Pancreas (tissue), 10 donors: ENCODE data around the gene ZNF683. TPM values are rescaled to one million over a fixed set of nuclear protein-coding genes. Genes with fewer than 3 reads are reported as not detected.

Experiments
- ATAC-seq, 4 donors: fragments of 200-7000 bp; cut with Tn5 transposase; one replicate each; pipeline versions ENCODE4 v1.8.0 to v1.9.1; 2020; ENCODE audit warnings: mild to moderate bottlenecking in 4 of 4, moderate library complexity in 4 of 4
- DNase-seq, 6 donors: peaks; one replicate each; pipeline ENCODE4 v3.0.0-alpha.2; 2020
- FAIRE-seq: peaks from 2 replicates; lab custom pipeline; 2012; peaks lifted over from hg19 to GRCh38; lab: Jason Lieb, UNC
- H3K27ac ChIP-seq, 4 donors: fragments of 200-600 bp; sonication (generic); 1 replicate in 3 of 4; 2 replicates in 1 of 4; pipeline versions ENCODE4 v1.5.0 to v1.8.0; 2020
- H3K27me3 ChIP-seq, 4 donors: fragments of 200-600 bp; one replicate each; pipeline ENCODE4 v1.8.0; 2021
- H3K36me3 ChIP-seq, 3 donors: fragments of 200-600 bp; sonication (generic) in 1 of 3; one replicate each; pipeline versions ENCODE4 v1.5.0 to v1.8.0; 2020 to 2021
- H3K4me1 ChIP-seq, 3 donors: fragments of 200-600 bp; one replicate each; pipeline ENCODE4 v1.8.0; 2021
- H3K4me3 ChIP-seq, 4 donors: fragments of 200-600 bp; sonication (generic) in 2 of 4; one replicate each; pipeline versions ENCODE4 v1.5.0 to v1.8.0; 2020 to 2021
- H3K9me3 ChIP-seq, 4 donors: fragments of 200-600 bp; one replicate each; pipeline ENCODE4 v1.8.0; 2021
- CTCF ChIP-seq, 4 donors: fragments of 200-600 bp; sonication (generic) in 3 of 4; IDR thresholded peaks; one replicate each; pipeline versions ENCODE4 v1.5.0 to v1.8.0; 2021; ENCODE audit warnings: antibody characterized with exemption in 4 of 4
- WGBS, 2 donors: extraction: QIAGEN DNeasy Blood & Tissue Kit; methylation state at CpG; one replicate each; pipeline ENCODE4 v1.1.7; 2013; 5-methylcytosine and 5-hydroxymethylcytosine counted together
- intact Hi-C, 3 donors: fragments of 100-400 bp; cut with DNase I; formaldehyde crosslinking; loops; one replicate each; pipeline versions ENCODE4 v1.11.1 to v1.14.2; 2022
- polyA plus RNA-seq, 2 donors: library from polyadenylated mRNA; stranded (reverse); fragments of 200-250 nt; gene quantifications; one replicate each; pipeline ENCODE4 v1.2.3, GENCODE V29; 2013
- total RNA-seq, 6 donors: library from RNA; stranded (reverse); fragmentation: NEBNext Ultra II Directional in 4 of 6; extraction: Animal tissue kit (Norgen Biotek cat#: 25700) in 4 of 6; gene quantifications; one replicate each; pipeline versions ENCODE4 v1.2.1 to v1.2.4, GENCODE V29; 2021 to 2023
- donor health status: healthy with polysubstance abuse.
- donor health status: DM: no; HTN: no; CAD: no; lungs with moderate emphysema.
- donor health status: DM: no; HTN: no; CAD: no.
- donor health status: control.
- donor health status: control.
- donor health status: Bipolar disorder and iron deficiency.
- donor health status: DM: yes; HTN: yes; CAD: no.
- donor health status: DM: no; HTN: no; CAD: no.
- donor health status: DM: no; HTN: no; CAD: no.
- donor health status: DM: yes; HTN: yes; CAD: no.

ZNF683 gene
- total and polyA plus RNA-seq, 8 donors = 0.12 to 0.47 (median 0.27) TPM; not detected in 4

DNA sequence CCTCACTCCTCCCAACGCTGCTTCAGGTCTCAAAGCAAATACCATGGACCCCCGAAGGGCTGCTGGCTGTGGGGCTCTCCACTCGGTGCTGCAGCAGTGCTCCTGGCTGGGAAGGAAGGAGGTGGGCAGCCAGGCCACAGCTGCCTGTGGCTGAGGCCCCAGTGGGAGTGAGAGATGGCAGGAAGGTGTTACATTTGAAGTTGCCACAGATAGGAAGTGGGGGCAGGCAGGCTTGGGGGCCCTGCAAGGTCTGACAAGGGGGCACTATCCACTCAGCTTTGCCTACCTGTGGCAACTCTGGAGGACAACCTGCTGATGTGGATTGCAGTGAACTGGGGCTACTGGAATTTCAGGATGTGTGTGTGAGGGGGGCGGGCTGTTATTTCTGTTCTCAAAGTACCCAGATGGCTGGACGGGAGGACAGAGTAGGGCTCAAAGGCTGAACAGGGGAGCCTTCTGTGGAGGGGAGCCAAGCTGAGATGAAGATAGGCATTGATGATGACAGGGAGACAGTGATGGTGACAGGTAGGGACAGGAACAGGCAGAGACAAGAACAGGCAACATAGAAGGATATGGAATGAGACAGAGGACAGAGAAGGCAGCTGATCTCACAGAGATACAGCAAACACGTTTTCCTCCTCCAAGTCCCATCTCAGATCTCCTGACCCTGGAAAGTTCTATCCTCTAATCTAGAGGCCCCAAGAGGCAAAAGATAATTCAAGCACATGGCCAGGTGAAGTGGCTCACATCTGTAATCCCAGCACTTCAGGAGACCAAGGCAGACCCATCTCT, 1.8 kb downstream of the ZNF683 start:
- TF ChIP-seq CTCF (IDR thresholded peaks at IDR 0.05) = no peak
- no peak for FAIRE-seq
- no peak overlapping the region for H3K27ac ChIP-seq
- no peak for ATAC-seq
- H3K4me3 ChIP-seq = no peak overlapping the region
- H3K4me1 ChIP-seq = no peaks in the 10 kb centered on the region
- no peaks in the 10 kb centered on the region for H3K27me3 ChIP-seq
- no peak for DNase-seq
- intact Hi-C loops = no loop called here
- WGBS, 2 donors = 52 to 65% methylated on average over 6 of the region's 6 CpGs
- no peaks in the 10 kb centered on the region for H3K36me3 ChIP-seq
- no peaks in the 10 kb centered on the region for H3K9me3 ChIP-seq

DNA sequence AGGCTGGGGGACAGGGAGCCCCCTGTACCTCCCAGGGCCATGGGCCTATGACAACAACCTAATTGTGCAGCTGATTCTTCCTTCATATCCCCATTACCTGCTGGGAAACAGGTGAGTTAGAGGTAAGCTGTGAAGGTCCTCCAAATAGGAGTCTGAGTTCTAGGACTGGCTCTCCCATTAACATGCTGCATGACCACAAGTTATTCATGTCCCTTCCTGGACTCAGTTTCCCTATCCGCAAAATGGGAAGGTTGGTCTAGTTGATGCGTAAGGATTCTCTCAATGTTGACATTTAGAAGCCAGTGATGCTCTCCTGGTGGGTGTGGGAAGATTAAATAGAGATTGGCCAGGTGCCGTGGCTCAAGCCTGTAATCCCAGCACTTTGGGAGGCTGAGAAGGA, 4.1 kb downstream of the ZNF683 start:
- H3K36me3 ChIP-seq = no peaks in the 10 kb centered on the region
- H3K9me3 ChIP-seq = no peaks in the 10 kb centered on the region
- H3K27me3 ChIP-seq = no peaks in the 10 kb centered on the region
- TF ChIP-seq CTCF (IDR thresholded peaks at IDR 0.05) = no peak
- DNase-seq = no peak
- no peak for ATAC-seq
- intact Hi-C loops = no loop called here
- H3K4me3 ChIP-seq = no peak overlapping the region
- 92 to 95% methylated on average over 3 of the region's 3 CpGs for WGBS, 2 donors
- no peak overlapping the region for H3K27ac ChIP-seq
- no peak for FAIRE-seq
- H3K4me1 ChIP-seq = no peaks in the 10 kb centered on the region

GRCh38 chr1:26368006-26368405, 4.5 kb downstream of the ZNF683 start:
- intact Hi-C loops = no loop called here
- Histone ChIP-seq H3K4me1 (no peaks in the 10 kb centered on the region), H3K36me3 (no peaks in the 10 kb centered on the region), H3K9me3 (no peaks in the 10 kb centered on the region), H3K27ac (no peak overlapping the region), H3K27me3 (no peaks in the 10 kb centered on the region), H3K4me3 (no peak overlapping the region)
- TF ChIP-seq CTCF (IDR thresholded peaks at IDR 0.05) = no peak
- ATAC-seq = no peak
- DNase-seq = no peak
- FAIRE-seq = no peak
- 72 to 78% methylated on average over 4 of the region's 4 CpGs for WGBS, 2 donors

GRCh38 chr1:26367441-26367840, 5.1 kb downstream of the ZNF683 start:
- H3K4me1 ChIP-seq = no peaks in the 10 kb centered on the region
- H3K27ac ChIP-seq = no peak overlapping the region
- intact Hi-C loops = no loop called here
- no peaks in the 10 kb centered on the region for H3K9me3 ChIP-seq
- DNase-seq = no peak
- no peak overlapping the region for H3K4me3 ChIP-seq
- no peak for TF ChIP-seq CTCF (IDR thresholded peaks at IDR 0.05)
- no peaks in the 10 kb centered on the region for H3K36me3 ChIP-seq
- H3K27me3 ChIP-seq = no peaks in the 10 kb centered on the region
- ATAC-seq = no peak
- no peak for FAIRE-seq
- WGBS, 2 donors = 68 to 86% methylated on average over 6 of the region's 6 CpGs

GRCh38 chr1:26364956-26365355, 7.6 kb downstream of the ZNF683 start:
- Histone ChIP-seq H3K4me3 (no peak overlapping the region), H3K9me3 (no peaks in the 10 kb centered on the region), H3K4me1 (peaks cover 0 to 8% (median 0%) of the 10 kb centered on the region in 3 donors), H3K36me3 (no peaks in the 10 kb centered on the region), H3K27me3 (peaks cover 0 to 17% (median 0%) of the 10 kb centered on the region in 4 donors), H3K27ac (no peak overlapping the region)
- ATAC-seq = no peak
- DNase-seq = no peak
- intact Hi-C loops = no loop called here
- FAIRE-seq = no peak
- WGBS, 2 donors = 58 to 66% methylated on average over 9 of the region's 9 CpGs
- TF ChIP-seq CTCF (IDR thresholded peaks at IDR 0.05) = no peak
